ENCODE measurements around the gene PNMA8A.
A peak's percentile ranks its signal among the peaks of the same experiment; 100 is the strongest.

DNA sequence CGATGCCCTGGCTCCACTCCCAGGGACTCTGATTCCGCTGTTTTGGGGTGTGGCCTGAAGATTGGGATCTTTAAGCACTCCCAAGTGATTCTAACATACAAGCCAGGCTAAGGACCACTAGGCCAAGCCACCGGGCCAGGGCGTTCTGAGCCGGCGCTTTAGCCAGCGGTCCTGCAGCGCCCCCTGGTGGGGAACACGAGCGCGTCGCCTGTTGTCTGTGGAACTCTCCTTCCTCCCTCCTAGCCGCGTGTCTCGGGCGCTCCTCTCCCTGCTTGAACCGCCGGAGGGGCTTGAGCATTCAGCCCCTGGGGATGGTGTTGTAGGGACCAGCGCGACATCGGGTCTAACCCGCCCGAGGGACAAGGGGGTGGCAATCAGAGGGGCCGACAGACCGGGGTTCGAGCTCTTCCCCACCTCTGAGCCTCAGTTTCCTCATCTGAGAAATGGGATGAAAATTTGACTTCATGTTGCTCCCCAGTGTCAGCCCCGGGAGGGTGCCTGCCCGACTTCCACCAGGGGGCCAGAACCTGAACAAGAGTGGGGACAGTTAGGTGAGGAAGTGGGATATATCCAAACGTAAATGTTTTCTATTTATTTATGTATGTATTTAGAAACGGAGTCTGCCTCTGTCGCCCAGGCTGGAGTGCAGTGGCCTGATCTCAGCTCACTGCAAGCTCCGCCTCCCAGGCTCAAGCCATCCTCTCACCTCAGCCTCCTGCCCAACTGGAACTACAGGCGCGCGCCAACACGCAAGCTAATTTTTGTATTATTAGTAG lies 42.3 kb upstream of the PNMA8A start:
- TF ChIP-seq SREBF2 (IDR thresholded peaks at IDR 0.05), result no peak
- TF ChIP-seq CHD2 (IDR thresholded peaks at IDR 0.05; ENCODE audit: low read length, partially characterized antibody), result no peak
- TF ChIP-seq POLR2A (IDR thresholded peaks at IDR 0.05; ENCODE audit: low read length), result no peak
- no peak for TF ChIP-seq RFX5 (IDR thresholded peaks at IDR 0.05)
- no peak for TF ChIP-seq BHLHE40 (IDR thresholded peaks at IDR 0.05; ENCODE audit: low read depth, low read length)
- TF ChIP-seq CTCF (IDR thresholded peaks at IDR 0.05), result peak; percentile 97
- no peak for TF ChIP-seq ZNF302 (CRISPR knock-in tag; IDR thresholded peaks at IDR 0.05)
- peak; percentile 49; the same call in 1 of the 2 replicates for TF ChIP-seq ESRRA (IDR thresholded peaks at IDR 0.05; ENCODE audit: borderline replicate concordance, low read length)
- TF ChIP-seq EP300 (IDR thresholded peaks at IDR 0.05), result no peak
- TF ChIP-seq JUNB (IDR thresholded peaks at IDR 0.05), result no peak
- TF ChIP-seq JUN (IDR thresholded peaks at IDR 0.05), result no peak

Data from A549 (cell line).